NB4 (cell line): Measurements from ENCODE around the gene KCNJ2.

Experiments
- CTCF ChIP-seq: IDR thresholded peaks from one replicate; pipeline ENCODE4 v1.5.1; 2012; ENCODE audit warnings: low read depth, low read length
- MYC ChIP-seq: IDR thresholded peaks from 2 replicates; pipeline ENCODE4 v1.6.1; 2011; ENCODE audit warnings: low read depth, low read length
- POLR2A ChIP-seq: IDR thresholded peaks from 2 replicates; pipeline ENCODE4 v1.6.1; 2011; ENCODE audit warnings: mild to moderate bottlenecking; ENCODE audit not compliant: insufficient read length; ENCODE audit errors: extremely low read depth
- TF ChIP-seq, protein P1 (sequence below): IDR thresholded peaks from 2 replicates; pipeline ENCODE4 v1.6.1; 2011; ENCODE audit warnings: low read depth, low read length

DNA sequence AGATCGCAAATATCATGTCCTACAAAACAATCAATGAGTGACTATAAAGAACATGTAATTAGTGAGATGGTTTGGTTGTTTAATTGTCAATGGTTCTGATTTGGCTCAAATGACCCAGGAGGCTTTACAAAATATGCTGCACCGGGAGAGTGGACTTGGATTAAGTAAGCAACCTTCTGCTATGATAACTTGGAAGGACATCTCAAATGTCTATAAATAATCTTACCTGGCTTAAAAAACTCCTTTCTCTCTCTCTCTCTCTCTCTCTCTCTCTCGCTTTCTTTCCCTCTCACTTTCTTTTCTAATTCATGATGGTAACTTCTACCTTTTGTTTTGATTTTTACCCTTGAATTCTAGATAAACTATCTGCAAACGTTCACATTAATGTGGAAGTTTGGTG is 14.2 kb downstream of the KCNJ2 start:
- TF ChIP-seq CTCF (no peak), POLR2A (no peak), MYC (no peak)
- TF ChIP-seq, protein P1, sequence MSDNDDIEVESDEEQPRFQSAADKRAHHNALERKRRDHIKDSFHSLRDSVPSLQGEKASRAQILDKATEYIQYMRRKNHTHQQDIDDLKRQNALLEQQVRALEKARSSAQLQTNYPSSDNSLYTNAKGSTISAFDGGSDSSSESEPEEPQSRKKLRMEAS = no peak
